Psoas muscle (tissue), 8 donors: ENCODE measurements around the gene POC1A. TPM values are rescaled to one million over a fixed set of nuclear protein-coding genes. Genes with fewer than 3 reads are reported as not detected.

Source experiments
- ATAC-seq, 4 donors: fragments of 200-7000 bp; cut with Tn5 transposase; one replicate each; pipeline ENCODE4 v1.9.1; 2020; ENCODE audit warnings: moderate library complexity in 3 of 4, mild to moderate bottlenecking in 2 of 4
- DNase-seq, 2 donors: peaks; one replicate each; pipeline ENCODE4 v3.0.0-alpha.2; 2020
- H3K27ac ChIP-seq: fragments of 200-600 bp; one replicate; pipeline ENCODE4 v1.8.0; 2022
- H3K27me3 ChIP-seq, 3 donors: fragments of 200-600 bp in 1 of 3; one replicate each; pipeline versions ENCODE4 v1.6.1 to v1.8.0; 2013 to 2022; ENCODE audit warnings: low read length in 2 of 3, mild to moderate bottlenecking in 2 of 3, moderate library complexity in 1 of 3; ENCODE audit not compliant: insufficient read depth in 3 of 3
- H3K36me3 ChIP-seq, 2 donors: fragments of 200-600 bp in 1 of 2; one replicate each; pipeline versions ENCODE4 v1.6.1 to v1.8.0; 2013 to 2022; ENCODE audit warnings: low read depth in 1 of 2, mild to moderate bottlenecking in 1 of 2, moderate library complexity in 1 of 2; ENCODE audit not compliant: insufficient read depth in 1 of 2
- H3K4me1 ChIP-seq: fragments of 200-600 bp; one replicate; pipeline ENCODE4 v1.8.0; 2022
- H3K4me3 ChIP-seq: fragments of 200-600 bp; one replicate; pipeline ENCODE4 v1.8.0; 2022; ENCODE audit warnings: mild to moderate bottlenecking
- H3K9me3 ChIP-seq: fragments of 200-600 bp; one replicate; pipeline ENCODE4 v1.8.0; 2022
- WGBS, 3 donors: extraction: QIAGEN DNeasy Blood & Tissue Kit; methylation state at CpG; one replicate each; pipeline versions ENCODE4 v1.1.6 to v1.1.7; 2013; 5-methylcytosine and 5-hydroxymethylcytosine counted together
- intact Hi-C, 2 donors: fragments of 100-400 bp; cut with DNase I; formaldehyde crosslinking; loops; one replicate each; pipeline versions ENCODE4 v1.11.0 to v1.14.2; 2022
- polyA plus RNA-seq, 3 donors: library from polyadenylated mRNA; stranded (reverse); fragments of 200-250 nt; gene quantifications; one replicate each; pipeline ENCODE4 v1.2.3, GENCODE V29; 2013
- total RNA-seq, 4 donors: library from RNA; stranded (reverse); fragmentation: NEBNext Ultra II Directional in 2 of 4; extraction: Animal tissue kit (Norgen Biotek cat#: 25700) in 2 of 4; gene quantifications; one replicate each; pipeline versions ENCODE4 v1.2.1 to v1.2.4, GENCODE V29; 2021 to 2023
- TF ChIP-seq, protein P1 (sequence below): fragments of 200-600 bp; IDR thresholded peaks from one replicate; pipeline ENCODE4 v1.8.0; 2022; ENCODE audit warnings: antibody characterized with exemption
- donor health status: healthy with polysubstance abuse.
- donor health status: DM: no; HTN: no; CAD: no; lungs with moderate emphysema.
- donor health status: Bipolar disorder and iron deficiency.
- donor health status: healthy.
- donor health status: DM: yes; HTN: yes; CAD: no.
- donor health status: DM: no; HTN: no; CAD: no.
- donor health status: DM: no; HTN: no; CAD: no.
- donor health status: DM: yes; HTN: yes; CAD: no.

POC1A gene
- total and polyA plus RNA-seq, 7 donors = 0.87 to 3.2 (median 1.7) TPM

DNA sequence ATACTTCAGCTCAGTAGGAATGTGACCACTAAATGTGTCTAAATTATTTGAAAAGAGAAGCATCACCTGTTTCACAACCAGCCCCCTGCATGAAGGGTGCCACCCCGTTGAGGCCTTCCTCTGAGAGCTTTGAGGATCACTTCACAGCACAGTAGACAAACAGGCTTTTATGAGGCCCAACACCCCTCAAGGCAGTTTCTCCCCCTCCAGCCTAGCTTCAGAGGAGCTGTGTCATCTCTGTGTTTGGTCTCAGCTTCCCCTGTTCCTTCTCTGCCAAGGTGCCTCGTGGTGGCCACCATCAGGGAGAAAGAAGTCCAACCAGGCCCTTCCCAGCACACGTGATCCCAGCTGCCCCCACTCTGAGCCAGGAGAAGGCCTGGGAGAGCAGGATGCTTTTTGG, 76.3 kb downstream of the POC1A start:
- H3K9me3 ChIP-seq = no peaks in the 10 kb centered on the region
- no peaks in the 10 kb centered on the region for H3K4me1 ChIP-seq
- H3K4me3 ChIP-seq = no peak overlapping the region
- WGBS, 3 donors = 50 to 57% (median 57%) methylated on average over 3 of the region's 3 CpGs
- H3K27me3 ChIP-seq = no peaks in the 10 kb centered on the region
- no peak overlapping the region for H3K27ac ChIP-seq
- ATAC-seq = peak in 2 of 4 donors; percentile 18 to 39
- H3K36me3 ChIP-seq = no peaks in the 10 kb centered on the region
- TF ChIP-seq, protein P1, sequence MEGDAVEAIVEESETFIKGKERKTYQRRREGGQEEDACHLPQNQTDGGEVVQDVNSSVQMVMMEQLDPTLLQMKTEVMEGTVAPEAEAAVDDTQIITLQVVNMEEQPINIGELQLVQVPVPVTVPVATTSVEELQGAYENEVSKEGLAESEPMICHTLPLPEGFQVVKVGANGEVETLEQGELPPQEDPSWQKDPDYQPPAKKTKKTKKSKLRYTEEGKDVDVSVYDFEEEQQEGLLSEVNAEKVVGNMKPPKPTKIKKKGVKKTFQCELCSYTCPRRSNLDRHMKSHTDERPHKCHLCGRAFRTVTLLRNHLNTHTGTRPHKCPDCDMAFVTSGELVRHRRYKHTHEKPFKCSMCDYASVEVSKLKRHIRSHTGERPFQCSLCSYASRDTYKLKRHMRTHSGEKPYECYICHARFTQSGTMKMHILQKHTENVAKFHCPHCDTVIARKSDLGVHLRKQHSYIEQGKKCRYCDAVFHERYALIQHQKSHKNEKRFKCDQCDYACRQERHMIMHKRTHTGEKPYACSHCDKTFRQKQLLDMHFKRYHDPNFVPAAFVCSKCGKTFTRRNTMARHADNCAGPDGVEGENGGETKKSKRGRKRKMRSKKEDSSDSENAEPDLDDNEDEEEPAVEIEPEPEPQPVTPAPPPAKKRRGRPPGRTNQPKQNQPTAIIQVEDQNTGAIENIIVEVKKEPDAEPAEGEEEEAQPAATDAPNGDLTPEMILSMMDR = no peak
- DNase-seq = no peak
- intact Hi-C loops = no loop called here

DNA sequence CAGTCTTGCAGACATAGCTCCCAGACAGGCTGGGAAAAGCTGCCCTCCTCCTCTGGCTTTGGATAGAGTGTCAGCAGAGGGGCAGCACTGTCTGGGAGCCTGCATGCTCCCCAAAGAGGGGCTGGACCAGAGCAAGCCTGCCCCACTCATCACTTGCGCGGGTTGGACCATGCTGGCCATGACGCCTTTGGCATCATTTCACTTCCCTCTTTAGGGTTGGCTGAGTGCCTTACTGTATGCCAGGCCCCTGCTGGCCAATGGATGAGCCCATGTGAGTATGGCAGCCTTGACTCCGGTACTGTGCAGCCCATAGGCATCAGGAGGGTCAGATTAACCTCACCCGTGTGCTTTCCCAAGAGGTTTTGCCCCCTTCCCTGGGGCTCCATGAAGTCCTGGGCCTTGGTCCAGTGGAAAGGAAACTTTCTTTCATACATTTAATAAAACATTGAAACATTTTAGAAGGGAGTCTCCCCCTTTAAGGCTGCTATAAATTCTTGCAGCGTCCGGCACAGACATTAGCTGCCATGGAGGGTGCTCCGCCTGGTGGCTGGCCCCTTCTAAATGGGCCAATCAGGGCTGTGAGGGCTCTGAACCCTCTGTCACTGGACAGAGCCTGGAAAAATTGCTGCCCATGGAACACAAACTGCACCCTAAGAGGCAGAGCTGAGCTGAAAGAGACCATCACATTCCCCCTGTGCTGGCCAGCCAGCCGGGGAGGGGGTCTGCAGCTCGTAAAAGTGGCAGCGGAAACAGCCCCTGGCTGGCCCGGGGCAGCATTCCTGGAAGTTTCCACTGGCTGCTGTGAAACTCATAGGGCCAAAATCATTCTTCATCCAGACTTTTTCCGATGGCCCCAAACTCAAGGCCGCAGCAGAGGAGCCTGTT, 77.1 kb downstream of the POC1A start:
- 56 to 73% (median 66%) methylated on average over 14 of the region's 14 CpGs for WGBS, 3 donors
- Histone ChIP-seq H3K27ac (no peak overlapping the region), H3K27me3 (no peaks in the 10 kb centered on the region)

DNA sequence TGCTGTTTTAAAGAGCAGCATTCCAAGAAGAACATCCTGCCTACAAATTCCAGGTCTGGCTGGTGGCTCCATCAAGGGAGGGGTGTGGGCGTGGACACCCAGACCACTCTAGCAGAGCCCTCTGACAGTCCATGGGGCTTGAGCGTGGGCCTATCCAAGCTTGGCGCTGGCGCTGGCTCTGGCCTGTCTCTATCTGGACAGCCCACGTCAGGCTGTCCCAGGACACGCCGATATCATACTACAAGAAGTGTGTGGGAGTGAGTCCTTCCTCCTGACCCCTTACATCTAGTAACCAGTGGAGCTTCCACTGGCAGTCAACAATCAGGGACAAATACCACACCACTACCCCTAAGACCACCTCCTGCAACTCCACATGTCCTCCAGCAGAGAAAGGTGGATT, 80.7 kb downstream of the POC1A start:
- H3K9me3 ChIP-seq = no peaks in the 10 kb centered on the region
- H3K4me1 ChIP-seq = peaks cover 22% of the 10 kb centered on the region
- no peak for ATAC-seq
- TF ChIP-seq, protein P1 = no peak
- H3K27ac ChIP-seq = no peak overlapping the region
- WGBS, 3 donors = 81 to 92% (median 83%) methylated on average over 7 of the region's 7 CpGs
- DNase-seq = no peak
- no peaks in the 10 kb centered on the region for H3K27me3 ChIP-seq
- no peaks in the 10 kb centered on the region for H3K36me3 ChIP-seq
- intact Hi-C loops = loop anchor here in 1 of 2 donors (5.0 kb wide), 2 partner anchors 49 to 64 kb away; no protein-coding TSS in a partner anchor
- no peak overlapping the region for H3K4me3 ChIP-seq

More for the DNA sequence above, 77.1 kb downstream of the POC1A start:
- Histone ChIP-seq H3K4me3 (no peak overlapping the region), H3K4me1 (no peaks in the 10 kb centered on the region), H3K9me3 (no peaks in the 10 kb centered on the region), H3K36me3 (no peaks in the 10 kb centered on the region)
- ATAC-seq (peak in 3 of 4 donors; percentile 30 to 69 (median 68)), DNase-seq (no peak)
- intact Hi-C loops = no loop called here
- TF ChIP-seq, protein P1 = no peak

DNA sequence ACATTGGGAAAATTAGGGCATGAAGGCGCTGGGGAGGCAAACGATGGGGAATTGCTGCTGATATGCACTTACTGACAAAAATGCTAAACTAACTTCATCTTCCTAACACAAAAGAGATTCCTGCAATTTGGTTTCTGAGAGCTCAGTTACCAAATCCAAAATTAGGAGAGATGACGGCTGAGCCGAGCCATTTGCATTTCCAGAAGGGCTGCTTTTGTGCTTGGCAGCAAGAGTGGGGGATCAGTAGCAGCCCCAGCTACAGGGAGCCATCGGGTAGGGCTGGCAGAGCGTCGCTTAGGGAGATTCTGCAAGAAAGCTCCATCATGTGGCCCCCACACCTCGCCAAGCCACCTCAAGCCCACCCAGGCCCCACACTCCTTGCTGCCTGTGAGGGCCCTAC, 81.8 kb downstream of the POC1A start:
- DNase-seq (no peak), ATAC-seq (no peak)
- no peak overlapping the region for H3K4me3 ChIP-seq
- no peak overlapping the region for H3K27ac ChIP-seq
- 84 to 95% (median 93%) methylated on average over 8 of the region's 8 CpGs for WGBS, 3 donors
- no peaks in the 10 kb centered on the region for H3K9me3 ChIP-seq
- peaks cover 22% of the 10 kb centered on the region for H3K4me1 ChIP-seq
- intact Hi-C loops = loop anchor here in 1 of 2 donors (5.0 kb wide), 2 partner anchors 50 to 65 kb away; no protein-coding TSS in a partner anchor
- H3K27me3 ChIP-seq = no peaks in the 10 kb centered on the region
- no peaks in the 10 kb centered on the region for H3K36me3 ChIP-seq
- TF ChIP-seq, protein P1 = no peak
